ENCODE data around the gene BICRA.

- no peak for TF ChIP-seq POLR2A (IDR thresholded peaks at IDR 0.05; ENCODE audit: low read depth, low read length)
- no peak for TF ChIP-seq POU2F2 (IDR thresholded peaks at IDR 0.05; ENCODE audit: low read depth, low read length)
Observed at GRCh38 chr19:47603706-47604565, 5.0 kb upstream of the BICRA start.
